A549 treated with CORT108297 at 1 μM for 4 hours (cell line): ENCODE data around the gene ELAVL1. TPM values are rescaled to one million over a fixed set of nuclear protein-coding genes. Genes with fewer than 3 reads are reported as not detected.

Experiments
- total RNA-seq: library from RNA; stranded (reverse); fragments of 200-300 nt; extraction: Qiagen RNA extraction; gene quantifications from 5 replicates; pipeline ENCODE4 v1.2.3, GENCODE V29; 2022

Gene ELAVL1
- total RNA-seq: 61.7 to 69.8 TPM (median 66.7 TPM) in 5 replicates

GRCh38 chr19:8005534-8006256, at the start of gene ELAVL1:
ELAVL1 (minus strand) TSS chr19:8005641; CDS start chr19:7991815, 13,826 bp downstream.

DNA sequence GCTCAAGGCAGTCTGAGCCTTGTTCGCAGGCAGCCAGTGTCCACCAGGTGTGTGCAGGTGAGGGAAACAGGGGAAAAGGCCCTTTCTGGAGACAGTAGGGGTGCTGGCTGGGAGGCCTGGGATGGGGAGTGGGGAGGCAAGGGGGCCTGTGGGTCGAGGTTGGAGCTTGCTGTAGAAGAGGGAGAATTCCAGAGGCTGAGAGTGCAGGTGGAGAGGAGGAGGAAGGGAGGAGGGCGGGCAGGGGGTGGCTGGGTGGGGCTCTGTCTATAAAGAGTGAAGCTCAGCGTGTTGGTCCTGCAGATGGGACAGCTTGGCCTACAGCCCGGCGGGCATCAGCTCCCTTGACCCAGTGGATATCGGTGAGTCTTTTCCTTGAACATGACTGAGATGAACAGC, 47.0 kb upstream of the ELAVL1 start, which contains the start of gene CCL25:
Gene CCL25 (plus strand): TSS at position 297 of the 396 bp plus-strand sequence. CDS start 290 bp downstream, outside the sequence.

GRCh38 chr19:7943444-7944176, 61.8 kb downstream of the ELAVL1 start, which contains the start of gene TIMM44:
TIMM44 (minus strand) TSS chr19:7943666; CDS start chr19:7943651, 15 bp downstream.

GRCh38 chr19:7926021-7926726, 79.3 kb downstream of the ELAVL1 start, which contains the start of gene CTXN1:
CTXN1 (minus strand) TSS chr19:7926135; CDS start chr19:7925538, 597 bp downstream.

GRCh38 chr19:7919610-7920518, 85.6 kb downstream of the ELAVL1 start, which contains the start of gene SNAPC2:
SNAPC2 (plus strand) TSS chr19:7920338; CDS start chr19:7920367, 29 bp downstream.

DNA sequence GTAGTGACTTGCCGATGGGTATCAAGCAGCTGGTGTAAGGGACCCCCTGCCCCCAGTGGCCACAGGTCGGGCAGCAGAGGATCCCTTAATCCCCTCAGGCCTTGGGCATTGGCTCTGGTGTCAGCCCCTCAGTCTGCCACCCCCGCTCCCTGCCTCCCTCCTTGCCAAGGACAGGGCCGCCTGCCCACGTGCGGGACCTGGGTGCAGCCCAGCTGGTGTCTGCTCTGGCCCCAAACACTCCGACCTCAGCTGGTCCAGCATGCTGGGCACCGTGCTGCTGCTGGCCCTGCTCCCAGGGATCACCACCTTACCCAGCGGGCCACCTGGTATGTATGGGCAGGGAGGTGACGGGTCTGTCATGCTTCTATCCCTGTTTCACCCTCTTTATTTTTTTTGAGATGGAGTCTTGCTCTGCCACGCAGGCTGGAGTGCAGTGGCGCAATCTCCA, 90.8 kb downstream of the ELAVL1 start, which contains the start of gene TGFBR3L:
Gene TGFBR3L (plus strand): TSS at position 233 of the 448 bp plus-strand sequence.

Other genes starting within 250 kb of the ELAVL1 start
- not detected in 5 replicates for gene CLEC4M, start 242.4 kb downstream of the ELAVL1 start, total RNA-seq
- gene EVI5L, start 175.4 kb downstream of the ELAVL1 start, total RNA-seq: 1.2 to 2.1 TPM (median 1.6 TPM) in 5 replicates
- 0.22 to 0.48 TPM (median 0.37 TPM) in 5 replicates for gene PRR36, start 131.3 kb downstream of the ELAVL1 start, total RNA-seq
- 4.9 to 7.9 TPM (median 6.4 TPM) in 5 replicates for gene LRRC8E, start 117.1 kb downstream of the ELAVL1 start, total RNA-seq
- 12.3 to 18.3 TPM (median 17.0 TPM) in 5 replicates for gene MAP2K7, start 101.8 kb downstream of the ELAVL1 start, total RNA-seq
- gene TGFBR3L, start 90.8 kb downstream of the ELAVL1 start, total RNA-seq: 0.73 to 2.3 TPM (median 2.1 TPM) in 5 replicates
- 20.5 to 32.0 TPM (median 30.8 TPM) in 5 replicates for gene SNAPC2, start 85.3 kb downstream of the ELAVL1 start, total RNA-seq
- 8.5 to 24.3 TPM (median 22.2 TPM) in 5 replicates for gene CTXN1, start 79.5 kb downstream of the ELAVL1 start, total RNA-seq
- gene TIMM44, start 62.0 kb downstream of the ELAVL1 start, total RNA-seq: 26.8 to 32.5 TPM (median 29.3 TPM) in 5 replicates
- gene CCL25, start 47.1 kb upstream of the ELAVL1 start, total RNA-seq: not detected in 5 replicates
- gene FBN3, start 144.0 kb upstream of the ELAVL1 start, total RNA-seq: 0.01 TPM in 3 of 5 replicates, not detected in the others
- gene CERS4, start 203.7 kb upstream of the ELAVL1 start, total RNA-seq: 2.5 to 3.4 TPM (median 3.3 TPM) in 5 replicates